ENCODE measurements around the gene PFKFB2. TPM values are rescaled to one million over a fixed set of nuclear protein-coding genes. Genes with fewer than 3 reads are reported as not detected.

The PFKFB2 gene
- total RNA-seq, 1 donor from 2014 or later = 10.0 TPM

- H3K4me3 Mint-ChIP-seq = no peak overlapping the region
- peaks cover 12% of the 10 kb centered on the region for H3F3A ChIP-seq (ENCODE audit: low read depth)
- no peaks in the 10 kb centered on the region for H3K9me3 ChIP-seq (ENCODE audit: low read depth)
- no peak overlapping the region for H3K27ac Mint-ChIP-seq
- H3K36me3 Mint-ChIP-seq = peaks cover 2% of the 10 kb centered on the region
- no peak overlapping the region for H2AFZ ChIP-seq (replicated peaks)
- H3K79me2 ChIP-seq (ENCODE audit: low read depth) = no peaks in the 10 kb centered on the region
- H4K20me1 ChIP-seq (ENCODE audit: low read depth) = peaks cover 4% of the 10 kb centered on the region
- peaks cover 1% of the 10 kb centered on the region for H3K4me1 Mint-ChIP-seq
- no peak for DNase-seq (ENCODE audit: low spot score)
- H3K9me3 Mint-ChIP-seq = no peaks in the 10 kb centered on the region
- no peaks in the 10 kb centered on the region for H3K36me3 ChIP-seq
- no peak overlapping the region for H3K9ac ChIP-seq
- H3K27me3 ChIP-seq = no peaks in the 10 kb centered on the region
- TF ChIP-seq EZH2 (IDR thresholded peaks at IDR 0.05) = no peak
- TF ChIP-seq CTCF (IDR thresholded peaks at IDR 0.05) = no peak
- no peak for TF ChIP-seq EZH2phosphoT487 (IDR thresholded peaks at IDR 0.05)
- no peak overlapping the region for H3K4me3 ChIP-seq
- H3K27ac ChIP-seq = no peak overlapping the region
- H3K4me2 ChIP-seq = peak overlapping the region; percentile 52
- peaks cover 3% of the 10 kb centered on the region for H3K27me3 Mint-ChIP-seq (ENCODE audit: insufficient read depth, low read depth)
- H3K4me1 ChIP-seq = peaks cover 13% of the 10 kb centered on the region
Measured at GRCh38 chr1:207059881-207060280, 6.8 kb downstream of the PFKFB2 start.

- H3K4me1 Mint-ChIP-seq = no peaks in the 10 kb centered on the region
- Histone ChIP-seq H3F3A (ENCODE audit: low read depth) (peaks cover 12% of the 10 kb centered on the region), H3K79me2 (ENCODE audit: low read depth) (no peaks in the 10 kb centered on the region), H3K27ac (no peak overlapping the region), H3K4me2 (no peak overlapping the region), H3K9ac (no peak overlapping the region), H4K20me1 (ENCODE audit: low read depth) (peaks cover 4% of the 10 kb centered on the region), H3K4me1 (peaks cover 13% of the 10 kb centered on the region), H3K36me3 (no peaks in the 10 kb centered on the region), H3K27me3 (no peaks in the 10 kb centered on the region), H3K9me3 (ENCODE audit: low read depth) (no peaks in the 10 kb centered on the region), H2AFZ (replicated peaks) (no peak overlapping the region), H3K4me3 (no peak overlapping the region)
- DNase-seq (ENCODE audit: low spot score) = no peak
- no peak overlapping the region for H3K4me3 Mint-ChIP-seq
- no peaks in the 10 kb centered on the region for H3K9me3 Mint-ChIP-seq
- H3K36me3 Mint-ChIP-seq = peaks cover 2% of the 10 kb centered on the region
- H3K27me3 Mint-ChIP-seq (ENCODE audit: insufficient read depth, low read depth) = peaks cover 3% of the 10 kb centered on the region
- no peak for TF ChIP-seq CTCF (IDR thresholded peaks at IDR 0.05)
- H3K27ac Mint-ChIP-seq = no peak overlapping the region
Measured at GRCh38 chr1:207060596-207060995, 7.5 kb downstream of the PFKFB2 start.

GRCh38 chr1:207062058-207062457, 9.0 kb downstream of the PFKFB2 start:
- no peaks in the 10 kb centered on the region for H3K9me3 ChIP-seq (ENCODE audit: low read depth)
- Mint-ChIP-seq H3K36me3 (peaks cover 2% of the 10 kb centered on the region), H3K9me3 (no peaks in the 10 kb centered on the region), H3K4me3 (no peak overlapping the region), H3K27ac (no peak overlapping the region), H3K4me1 (no peaks in the 10 kb centered on the region), H3K27me3 (ENCODE audit: insufficient read depth, low read depth) (peaks cover 3% of the 10 kb centered on the region)
- TF ChIP-seq EZH2 (IDR thresholded peaks at IDR 0.05) (no peak), EZH2phosphoT487 (IDR thresholded peaks at IDR 0.05) (no peak), CTCF (IDR thresholded peaks at IDR 0.05) (no peak)
- H3K9ac ChIP-seq = no peak overlapping the region
- no peak for DNase-seq (ENCODE audit: low spot score)
- H3K27ac ChIP-seq = no peak overlapping the region
- H3K4me1 ChIP-seq = peaks cover 13% of the 10 kb centered on the region
- H4K20me1 ChIP-seq (ENCODE audit: low read depth) = peaks cover 4% of the 10 kb centered on the region
- H3F3A ChIP-seq (ENCODE audit: low read depth) = peaks cover 12% of the 10 kb centered on the region
- H3K27me3 ChIP-seq = no peaks in the 10 kb centered on the region
- H3K4me3 ChIP-seq = no peak overlapping the region
- no peaks in the 10 kb centered on the region for H3K79me2 ChIP-seq (ENCODE audit: low read depth)
- no peak overlapping the region for H3K4me2 ChIP-seq
- no peak overlapping the region for H2AFZ ChIP-seq (replicated peaks)
- H3K36me3 ChIP-seq = no peaks in the 10 kb centered on the region

Measured in neural progenitor cell (in vitro differentiated cells).